ENCODE results near the gene ARG2.
A peak's percentile ranks its signal among the peaks of the same experiment; 100 is the strongest.

Gene ARG2

GRCh38 chr14:67694791-67695393 is 75.2 kb downstream of the ARG2 start:
- H3K9me3 ChIP-seq (ENCODE audit: control insufficient read depth, insufficient read depth, low read length), result no peaks in the 10 kb centered on the region

GRCh38 chr14:67695394-67695949 is 75.8 kb downstream of the ARG2 start, which contains the start of gene RDH11:
Gene RDH11 (minus strand): TSS chr14:67695764. CDS start chr14:67695703, 61 bp downstream.
- Histone ChIP-seq H3K27me3 (ENCODE audit: control insufficient read depth, low read length) (no peaks in the 10 kb centered on the region), H3K27ac (ENCODE audit: low read depth, low read length) (peak within 1 kb of the TSS; percentile 68), H3K4me3 (ENCODE audit: low read length) (peak within 1 kb of the TSS; percentile 95), H3K9me3 (ENCODE audit: control insufficient read depth, insufficient read depth, low read length) (no peaks in the 10 kb centered on the region), H4K20me1 (ENCODE audit: control insufficient read depth, insufficient read depth, low read depth, low read length) (peaks cover 7% of the 10 kb centered on the region; the same call in 1 of the 2 replicates), H3K79me2 (ENCODE audit: control insufficient read depth, low read length) (peaks cover 38% of the 10 kb centered on the region), H3K4me1 (ENCODE audit: control insufficient read depth, low read length) (peaks cover 6% of the 10 kb centered on the region), H3K4me2 (ENCODE audit: low read length) (peak within 1 kb of the TSS; percentile 87), H3F3A (ENCODE audit: control insufficient read depth, insufficient read depth) (no peaks in the 10 kb centered on the region), H3K9me2 (replicated peaks; ENCODE audit: control insufficient read depth, low read length) (no peaks in the 10 kb centered on the region), H3K36me3 (ENCODE audit: control insufficient read depth, low read length) (peaks cover 39% of the 10 kb centered on the region)
- TF ChIP-seq EZH2phosphoT487 (IDR thresholded peaks at IDR 0.05; ENCODE audit: borderline replicate concordance, low read length) (no peak), CTCF (IDR thresholded peaks at IDR 0.05; ENCODE audit: low read depth, low read length, poor library complexity, severe bottlenecking) (no peak)

More at GRCh38 chr14:67694791-67695393, 75.2 kb downstream of the ARG2 start:
- Histone ChIP-seq H3K9me2 (replicated peaks; ENCODE audit: control insufficient read depth, low read length) (no peaks in the 10 kb centered on the region), H3F3A (ENCODE audit: control insufficient read depth, insufficient read depth) (no peaks in the 10 kb centered on the region), H3K27ac (ENCODE audit: low read depth, low read length) (peak overlapping the region; percentile 68), H3K4me3 (ENCODE audit: low read length) (peak overlapping the region; percentile 95), H3K27me3 (ENCODE audit: control insufficient read depth, low read length) (no peaks in the 10 kb centered on the region), H3K4me1 (ENCODE audit: control insufficient read depth, low read length) (peaks cover 6% of the 10 kb centered on the region), H3K79me2 (ENCODE audit: control insufficient read depth, low read length) (peaks cover 38% of the 10 kb centered on the region), H3K36me3 (ENCODE audit: control insufficient read depth, low read length) (peaks cover 45% of the 10 kb centered on the region), H4K20me1 (ENCODE audit: control insufficient read depth, insufficient read depth, low read depth, low read length) (peaks cover 7% of the 10 kb centered on the region; the same call in 1 of the 2 replicates), H3K4me2 (ENCODE audit: low read length) (peak overlapping the region; percentile 87)
- TF ChIP-seq CTCF (IDR thresholded peaks at IDR 0.05; ENCODE audit: low read depth, low read length, poor library complexity, severe bottlenecking) (no peak), EZH2phosphoT487 (IDR thresholded peaks at IDR 0.05; ENCODE audit: borderline replicate concordance, low read length) (no peak)

- Histone ChIP-seq H3K9me2 (replicated peaks; ENCODE audit: control insufficient read depth, low read length) (no peaks in the 10 kb centered on the region), H3K4me3 (ENCODE audit: low read length) (no peak overlapping the region), H3K9me3 (ENCODE audit: control insufficient read depth, insufficient read depth, low read length) (no peaks in the 10 kb centered on the region), H3K36me3 (ENCODE audit: control insufficient read depth, low read length) (peaks cover 24% of the 10 kb centered on the region), H3K27ac (ENCODE audit: low read depth, low read length) (no peak overlapping the region), H3K4me2 (ENCODE audit: low read length) (no peak overlapping the region), H4K20me1 (ENCODE audit: control insufficient read depth, insufficient read depth, low read depth, low read length) (peaks cover 6% of the 10 kb centered on the region; the same call in 1 of the 2 replicates), H3F3A (ENCODE audit: control insufficient read depth, insufficient read depth) (no peaks in the 10 kb centered on the region), H3K4me1 (ENCODE audit: control insufficient read depth, low read length) (peaks cover 6% of the 10 kb centered on the region), H3K27me3 (ENCODE audit: control insufficient read depth, low read length) (no peaks in the 10 kb centered on the region), H3K79me2 (ENCODE audit: control insufficient read depth, low read length) (peaks cover 34% of the 10 kb centered on the region)
- TF ChIP-seq EZH2phosphoT487 (IDR thresholded peaks at IDR 0.05; ENCODE audit: borderline replicate concordance, low read length), result no peak
- no peak for TF ChIP-seq CTCF (IDR thresholded peaks at IDR 0.05; ENCODE audit: low read depth, low read length, poor library complexity, severe bottlenecking)
These were observed 77.3 kb downstream of the ARG2 start for GRCh38 chr14:67697006-67697405.
